ENCODE results near the gene SLC2A9. TPM values are rescaled to one million over a fixed set of nuclear protein-coding genes. Genes with fewer than 3 reads are reported as not detected.

Gene SLC2A9
- total RNA-seq, 6 donors from 2014 or later = 5.4 to 25.1 (median 13.0) TPM

- H3K9me3 ChIP-seq = no peaks in the 10 kb centered on the region
- no peaks in the 10 kb centered on the region for H3K36me3 ChIP-seq
- H3K4me3 ChIP-seq = no peak overlapping the region
- no peak overlapping the region for H3K27ac ChIP-seq
- H3K4me1 ChIP-seq = no peaks in the 10 kb centered on the region
- H3K27me3 ChIP-seq = no peaks in the 10 kb centered on the region
- no peak for ATAC-seq (ENCODE audit: low FRiP score in 2 of 2)
- DNase-seq = no peak
- WGBS, 2 donors = 88 to 92% methylated on average over 2 to 10 of the region's 11 CpGs
- no peak for TF ChIP-seq POLR2A (IDR thresholded peaks at IDR 0.05)
- no peak for TF ChIP-seq EP300 (IDR thresholded peaks at IDR 0.05)
These were observed 153.4 kb downstream of the SLC2A9 start for GRCh38 chr4:9867751-9868425.

DNA sequence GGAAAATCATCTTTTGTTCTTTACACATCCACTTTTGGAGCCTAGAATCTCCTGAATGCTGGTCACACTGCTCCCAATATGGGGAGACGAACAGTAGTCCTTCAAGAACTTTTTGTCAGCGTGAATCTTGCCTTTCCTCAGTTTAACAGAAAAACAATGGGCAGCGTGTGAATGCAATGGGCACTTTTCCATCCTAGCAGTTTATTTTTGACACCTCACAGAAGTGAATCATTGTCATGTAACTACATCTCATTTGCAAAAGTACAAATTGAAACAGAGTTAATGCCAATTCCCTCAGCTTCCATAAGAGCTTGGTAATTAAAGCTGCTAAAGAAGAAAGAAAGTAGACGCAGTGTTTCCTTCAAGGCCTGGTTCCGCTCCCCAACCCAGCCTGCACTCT, 154.4 kb downstream of the SLC2A9 start:
- no peaks in the 10 kb centered on the region for H3K9me3 ChIP-seq
- WGBS, 2 donors = 84 to 92% methylated on average over 5 of the region's 5 CpGs
- ATAC-seq (ENCODE audit: low FRiP score in 2 of 2) = no peak

GRCh38 chr4:9861561-9861960, 159.7 kb downstream of the SLC2A9 start:
- no peaks in the 10 kb centered on the region for H3K9me3 ChIP-seq
- TF ChIP-seq POLR2AphosphoS5 (IDR thresholded peaks at IDR 0.05) (no peak), EP300 (IDR thresholded peaks at IDR 0.05) (no peak), POLR2A (IDR thresholded peaks at IDR 0.05) (no peak)
- TF ChIP-seq, protein P1, sequence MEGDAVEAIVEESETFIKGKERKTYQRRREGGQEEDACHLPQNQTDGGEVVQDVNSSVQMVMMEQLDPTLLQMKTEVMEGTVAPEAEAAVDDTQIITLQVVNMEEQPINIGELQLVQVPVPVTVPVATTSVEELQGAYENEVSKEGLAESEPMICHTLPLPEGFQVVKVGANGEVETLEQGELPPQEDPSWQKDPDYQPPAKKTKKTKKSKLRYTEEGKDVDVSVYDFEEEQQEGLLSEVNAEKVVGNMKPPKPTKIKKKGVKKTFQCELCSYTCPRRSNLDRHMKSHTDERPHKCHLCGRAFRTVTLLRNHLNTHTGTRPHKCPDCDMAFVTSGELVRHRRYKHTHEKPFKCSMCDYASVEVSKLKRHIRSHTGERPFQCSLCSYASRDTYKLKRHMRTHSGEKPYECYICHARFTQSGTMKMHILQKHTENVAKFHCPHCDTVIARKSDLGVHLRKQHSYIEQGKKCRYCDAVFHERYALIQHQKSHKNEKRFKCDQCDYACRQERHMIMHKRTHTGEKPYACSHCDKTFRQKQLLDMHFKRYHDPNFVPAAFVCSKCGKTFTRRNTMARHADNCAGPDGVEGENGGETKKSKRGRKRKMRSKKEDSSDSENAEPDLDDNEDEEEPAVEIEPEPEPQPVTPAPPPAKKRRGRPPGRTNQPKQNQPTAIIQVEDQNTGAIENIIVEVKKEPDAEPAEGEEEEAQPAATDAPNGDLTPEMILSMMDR (IDR thresholded peaks at IDR 0.05) = no peak
- H3K4me1 ChIP-seq = no peaks in the 10 kb centered on the region
- H3K27ac ChIP-seq = no peak overlapping the region
- H3K36me3 ChIP-seq = no peaks in the 10 kb centered on the region
- no peaks in the 10 kb centered on the region for H3K27me3 ChIP-seq
- ATAC-seq (ENCODE audit: low FRiP score in 2 of 2) (no peak), DNase-seq (no peak)
- WGBS, 2 donors = 90 to 93% methylated on average over 3 of the region's 3 CpGs
- no peak overlapping the region for H3K4me3 ChIP-seq

More for the DNA sequence above, 154.4 kb downstream of the SLC2A9 start:
- Histone ChIP-seq H3K36me3 (no peaks in the 10 kb centered on the region), H3K27me3 (no peaks in the 10 kb centered on the region), H3K4me1 (no peaks in the 10 kb centered on the region), H3K4me3 (no peak overlapping the region), H3K27ac (no peak overlapping the region)
- TF ChIP-seq, protein P1 (IDR thresholded peaks at IDR 0.05) = no peak
- no peak for TF ChIP-seq EP300 (IDR thresholded peaks at IDR 0.05)
- TF ChIP-seq POLR2AphosphoS5 (IDR thresholded peaks at IDR 0.05) = no peak
- TF ChIP-seq POLR2A (IDR thresholded peaks at IDR 0.05) = no peak
- DNase-seq = no peak

DNA sequence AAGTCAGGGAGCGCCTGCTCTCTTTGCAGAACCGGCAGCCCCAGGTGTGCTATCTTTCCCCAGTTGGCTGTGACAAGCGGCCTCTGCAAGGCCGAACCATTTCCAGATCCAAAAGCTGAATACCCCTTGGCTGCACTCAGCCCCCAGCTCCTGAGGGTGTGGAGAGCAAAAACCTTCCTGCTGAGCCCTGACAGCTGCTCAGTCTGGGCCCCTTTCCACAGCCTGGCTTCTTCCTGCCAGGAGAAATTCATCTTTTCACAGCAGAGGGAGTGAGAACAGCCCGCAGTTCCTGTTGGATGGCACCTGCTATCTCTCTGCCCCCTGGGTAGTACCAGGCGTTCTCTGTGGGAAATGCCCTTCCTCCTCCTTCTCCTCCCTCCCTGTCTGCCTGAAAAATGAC, 161.5 kb downstream of the SLC2A9 start:
- ATAC-seq (ENCODE audit: low FRiP score in 2 of 2) (no peak), DNase-seq (no peak)
- Histone ChIP-seq H3K4me3 (no peak overlapping the region), H3K27ac (no peak overlapping the region), H3K36me3 (no peaks in the 10 kb centered on the region), H3K27me3 (no peaks in the 10 kb centered on the region), H3K4me1 (no peaks in the 10 kb centered on the region), H3K9me3 (no peaks in the 10 kb centered on the region)
- 85 to 96% methylated on average over 6 of the region's 6 CpGs for WGBS, 2 donors
- TF ChIP-seq POLR2A (IDR thresholded peaks at IDR 0.05) (no peak), POLR2AphosphoS5 (IDR thresholded peaks at IDR 0.05) (no peak), EP300 (IDR thresholded peaks at IDR 0.05) (no peak)
- TF ChIP-seq, protein P1 (IDR thresholded peaks at IDR 0.05) = no peak

GRCh38 chr4:9849538-9849920, 171.8 kb downstream of the SLC2A9 start:
- Histone ChIP-seq H3K36me3 (no peaks in the 10 kb centered on the region), H3K27ac (no peak overlapping the region), H3K4me1 (no peaks in the 10 kb centered on the region), H3K9me3 (no peaks in the 10 kb centered on the region), H3K4me3 (no peak overlapping the region), H3K27me3 (no peaks in the 10 kb centered on the region)
- ATAC-seq (ENCODE audit: low FRiP score in 2 of 2) = no peak
- no peak for DNase-seq
- WGBS, 2 donors = 94 to 95% methylated on average over 2 of the region's 2 CpGs
- TF ChIP-seq EP300 (IDR thresholded peaks at IDR 0.05) (no peak), POLR2A (IDR thresholded peaks at IDR 0.05) (no peak), POLR2AphosphoS5 (IDR thresholded peaks at IDR 0.05) (no peak)
- TF ChIP-seq, protein P1 (IDR thresholded peaks at IDR 0.05) = no peak
